Mucosa of rectum (tissue), 2 donors: ENCODE results near the gene MBD3L1.

ENCODE experiments used
- H3K27ac ChIP-seq, 2 donors: one replicate each; pipeline ENCODE4 v1.7.0; 2013; ENCODE audit warnings: inconsistent platforms in 2 of 2, low read depth in 2 of 2, low read length in 2 of 2
- H3K27me3 ChIP-seq, 2 donors: one replicate each; pipeline ENCODE4 v1.7.0; 2013; ENCODE audit warnings: low read length in 2 of 2; ENCODE audit not compliant: control insufficient read depth in 2 of 2, insufficient read depth in 2 of 2
- H3K36me3 ChIP-seq, 2 donors: one replicate each; pipeline ENCODE4 v1.7.0; 2013; ENCODE audit warnings: low read length in 2 of 2; ENCODE audit not compliant: control insufficient read depth in 2 of 2, insufficient read depth in 2 of 2
- H3K4me1 ChIP-seq, 2 donors: one replicate each; pipeline ENCODE4 v1.7.0; 2013; ENCODE audit warnings: low read length in 2 of 2, mild to moderate bottlenecking in 1 of 2; ENCODE audit not compliant: control insufficient read depth in 2 of 2, insufficient read depth in 2 of 2
- H3K4me3 ChIP-seq, 2 donors: one replicate each; pipeline ENCODE4 v1.7.0; 2013; ENCODE audit warnings: low read length in 2 of 2
- H3K9ac ChIP-seq, 2 donors: one replicate each; pipeline ENCODE4 v1.7.0; 2013; ENCODE audit warnings: low read length in 2 of 2, low read depth in 1 of 2, mild to moderate bottlenecking in 1 of 2
- H3K9me3 ChIP-seq, 2 donors: one replicate each; pipeline ENCODE4 v1.7.0; 2013; ENCODE audit warnings: low read length in 2 of 2; ENCODE audit not compliant: control insufficient read depth in 2 of 2
- donor health status: healthy.
- donor health status: Normal muscosa, but diverticular disease.

The MBD3L1 gene

DNA sequence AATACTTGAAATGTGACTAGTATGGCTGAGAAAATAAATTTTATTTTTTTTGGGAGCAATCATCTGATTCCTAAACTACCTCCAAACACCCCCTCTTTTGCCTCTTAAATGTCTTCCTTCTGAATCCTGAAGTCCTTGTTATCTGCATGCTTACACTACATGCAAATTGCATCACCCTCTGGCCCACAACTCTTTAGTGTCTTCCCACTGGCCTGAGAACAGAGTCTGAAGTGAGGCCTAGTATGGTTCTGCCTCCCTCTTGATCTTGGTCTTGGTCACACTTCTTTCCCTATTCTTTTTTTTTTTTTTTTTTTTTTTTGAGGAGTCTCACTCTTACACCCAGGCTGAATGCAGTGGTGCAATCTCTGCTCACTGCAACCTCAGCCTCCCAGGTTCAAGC is 4.9 kb upstream of the MBD3L1 start:
- H3K36me3 ChIP-seq = peaks cover 23 to 27% of the 10 kb centered on the region in 2 donors
- peaks cover 2 to 7% of the 10 kb centered on the region in 2 donors for H3K4me1 ChIP-seq
- H3K4me3 ChIP-seq = no peak overlapping the region
- H3K9ac ChIP-seq = no peak overlapping the region
- H3K27ac ChIP-seq = no peak overlapping the region
- no peaks in the 10 kb centered on the region for H3K9me3 ChIP-seq
- H3K27me3 ChIP-seq = no peaks in the 10 kb centered on the region

DNA sequence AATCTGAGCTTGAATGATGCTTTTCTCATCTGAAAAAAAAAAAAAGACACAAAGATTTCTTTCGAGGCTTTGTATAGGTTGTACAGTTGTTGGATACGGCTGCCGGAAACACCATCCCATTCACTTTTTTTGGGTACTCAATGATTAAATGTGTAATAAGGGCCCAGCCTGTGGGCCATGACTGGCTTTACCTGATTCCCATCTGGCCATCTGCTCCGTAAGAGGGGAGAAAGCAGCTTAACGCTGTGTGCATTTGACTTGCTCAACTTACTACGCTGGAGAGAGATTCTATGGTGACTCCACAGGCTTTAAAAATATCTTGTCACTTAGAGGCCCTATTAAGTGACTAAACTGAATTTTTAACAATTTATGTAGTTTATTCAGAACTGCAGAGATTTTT is 804 bp upstream of the MBD3L1 start:
- H3K9ac ChIP-seq = peak overlapping the region; percentile 85 to 97
- peaks cover 0 to 4% of the 10 kb centered on the region in 2 donors for H3K36me3 ChIP-seq
- H3K27ac ChIP-seq = peak overlapping the region in 1 of 2 donors; percentile 97
- no peaks in the 10 kb centered on the region for H3K9me3 ChIP-seq
- H3K4me1 ChIP-seq = peaks cover 2 to 7% of the 10 kb centered on the region in 2 donors
- no peaks in the 10 kb centered on the region for H3K27me3 ChIP-seq
- peak overlapping the region; percentile 87 to 92 for H3K4me3 ChIP-seq

DNA sequence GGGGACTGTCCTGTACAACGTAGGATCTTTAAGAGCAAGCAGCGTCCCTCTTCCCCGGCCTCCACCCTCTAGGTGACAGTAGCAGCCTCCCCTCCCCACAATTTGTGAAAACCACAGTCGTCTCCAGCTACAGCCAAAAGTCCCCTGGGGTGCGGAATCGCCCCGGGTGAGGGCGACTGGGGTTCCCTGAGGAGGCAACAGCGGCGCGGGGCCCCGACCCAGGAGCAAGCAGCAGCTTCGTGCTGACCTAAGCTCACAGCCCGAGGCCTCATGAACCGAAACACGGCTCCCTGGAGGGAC is 395 bp upstream of the MBD3L1 start:
- Histone ChIP-seq H3K9ac (peak overlapping the region; percentile 85 to 97), H3K4me3 (peak overlapping the region; percentile 87 to 92), H3K4me1 (peaks cover 2 to 7% of the 10 kb centered on the region in 2 donors), H3K9me3 (no peaks in the 10 kb centered on the region), H3K27me3 (no peaks in the 10 kb centered on the region), H3K27ac (peak overlapping the region; percentile 97 to 98), H3K36me3 (peaks cover 0 to 4% of the 10 kb centered on the region in 2 donors)

DNA sequence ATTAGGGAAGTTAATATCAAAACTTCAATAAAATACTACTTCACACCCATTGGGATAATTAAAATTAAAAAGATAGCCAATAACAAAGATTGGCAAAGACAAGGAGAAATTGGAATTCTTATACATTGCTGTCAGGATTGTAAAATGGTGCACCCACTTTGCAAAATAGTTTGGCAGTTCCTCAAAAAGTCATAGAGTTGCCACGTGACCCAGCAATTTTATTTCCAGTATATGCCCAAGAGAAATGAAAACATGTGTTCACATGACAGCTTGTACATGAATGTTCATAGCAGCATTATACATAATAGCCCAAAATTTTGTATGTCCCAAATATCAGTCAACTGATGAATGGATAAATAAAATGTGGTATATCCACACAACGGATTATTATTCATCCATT is 3.3 kb downstream of the MBD3L1 start:
- no peaks in the 10 kb centered on the region for H3K36me3 ChIP-seq
- no peak overlapping the region for H3K4me3 ChIP-seq
- H3K27me3 ChIP-seq = no peaks in the 10 kb centered on the region
- peaks cover 2 to 7% of the 10 kb centered on the region in 2 donors for H3K4me1 ChIP-seq
- no peak overlapping the region for H3K9ac ChIP-seq
- H3K27ac ChIP-seq = no peak overlapping the region
- H3K9me3 ChIP-seq = no peaks in the 10 kb centered on the region

DNA sequence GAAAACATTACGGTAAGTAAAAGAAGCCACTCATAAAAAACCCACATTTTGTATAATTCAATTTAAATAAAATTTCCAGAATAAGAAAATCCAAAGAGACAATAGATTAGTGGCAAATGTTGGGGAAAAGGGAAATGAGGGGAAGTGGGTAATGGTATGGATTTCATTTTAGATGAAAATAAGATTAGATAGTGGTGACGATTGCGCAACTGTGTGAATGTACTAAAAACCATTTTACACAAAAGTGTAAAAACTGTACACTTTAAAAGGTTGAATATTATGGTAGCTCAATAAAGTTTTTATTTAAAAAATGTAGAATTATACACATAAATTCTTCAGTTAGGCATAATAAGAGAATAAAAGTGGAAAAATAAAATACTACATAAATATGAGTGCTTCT is 3.7 kb downstream of the MBD3L1 start:
- no peak overlapping the region for H3K27ac ChIP-seq
- no peaks in the 10 kb centered on the region for H3K27me3 ChIP-seq
- no peaks in the 10 kb centered on the region for H3K9me3 ChIP-seq
- peaks cover 2 to 7% of the 10 kb centered on the region in 2 donors for H3K4me1 ChIP-seq
- no peak overlapping the region for H3K9ac ChIP-seq
- H3K4me3 ChIP-seq = no peak overlapping the region
- H3K36me3 ChIP-seq = no peaks in the 10 kb centered on the region

DNA sequence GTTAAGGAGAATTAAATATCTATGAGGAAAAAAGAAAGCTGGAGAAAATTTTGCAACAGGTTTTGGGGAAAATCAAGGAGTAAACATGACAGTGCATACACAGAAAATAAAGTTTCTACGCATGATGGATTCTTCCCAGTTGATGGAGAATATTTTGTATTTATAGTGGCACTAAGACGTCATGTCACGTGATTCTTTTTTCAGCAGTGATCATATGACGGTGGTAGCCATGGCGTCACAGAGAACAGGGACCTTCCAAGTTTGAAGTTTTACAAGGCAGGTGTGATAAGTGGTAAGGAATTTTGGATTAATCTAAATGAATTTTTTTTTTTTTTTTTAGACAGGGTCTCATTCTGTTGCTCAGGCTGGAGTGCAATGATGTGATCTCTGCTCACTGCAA is 8.5 kb downstream of the MBD3L1 start:
- Histone ChIP-seq H3K9me3 (no peaks in the 10 kb centered on the region), H3K27me3 (no peaks in the 10 kb centered on the region), H3K4me1 (no peaks in the 10 kb centered on the region), H3K27ac (no peak overlapping the region), H3K9ac (no peak overlapping the region), H3K36me3 (no peaks in the 10 kb centered on the region), H3K4me3 (no peak overlapping the region)

DNA sequence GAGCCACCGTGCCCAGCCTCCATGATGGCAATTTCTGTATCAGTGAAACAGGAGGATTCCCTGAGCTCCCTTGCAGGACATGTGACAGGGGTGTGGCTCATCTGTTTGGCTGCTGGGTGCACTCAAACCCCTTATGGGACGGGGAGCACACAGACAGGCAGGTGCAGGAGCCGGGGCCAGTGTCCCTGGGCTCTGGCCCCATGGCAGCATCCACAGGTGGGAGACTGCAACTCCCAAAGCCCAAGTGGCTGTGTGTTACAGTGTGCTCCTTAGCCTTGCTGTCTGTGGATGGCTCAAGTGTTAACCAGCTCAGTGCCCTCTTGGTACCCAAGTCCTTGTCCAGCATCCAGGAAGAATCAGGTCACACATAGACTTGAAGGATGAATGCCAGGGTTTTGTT is 14.6 kb downstream of the MBD3L1 start:
- Histone ChIP-seq H3K4me3 (no peak overlapping the region), H3K27ac (no peak overlapping the region), H3K9ac (no peak overlapping the region), H3K9me3 (no peaks in the 10 kb centered on the region), H3K4me1 (no peaks in the 10 kb centered on the region), H3K27me3 (no peaks in the 10 kb centered on the region), H3K36me3 (no peaks in the 10 kb centered on the region)

DNA sequence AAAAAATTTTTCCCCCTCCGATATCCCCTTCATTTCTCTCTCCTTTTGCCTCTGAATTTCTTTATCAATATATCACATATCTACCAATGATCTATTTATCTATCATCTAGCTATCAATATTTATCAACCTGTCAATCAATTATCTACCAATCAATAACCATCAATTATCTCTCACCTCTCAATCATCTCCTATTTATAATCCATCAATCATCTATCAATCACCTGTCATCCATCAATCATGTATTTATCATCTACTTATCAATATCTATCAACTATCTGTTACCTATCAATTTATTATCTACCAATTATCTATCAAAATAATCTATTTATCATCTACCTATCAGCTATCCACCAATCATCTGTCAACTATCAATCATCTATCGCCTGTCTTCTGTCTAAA is 17.1 kb downstream of the MBD3L1 start:
- Histone ChIP-seq H3K4me1 (no peaks in the 10 kb centered on the region), H3K27me3 (no peaks in the 10 kb centered on the region), H3K4me3 (no peak overlapping the region), H3K9me3 (no peaks in the 10 kb centered on the region), H3K36me3 (no peaks in the 10 kb centered on the region), H3K27ac (no peak overlapping the region), H3K9ac (no peak overlapping the region)

DNA sequence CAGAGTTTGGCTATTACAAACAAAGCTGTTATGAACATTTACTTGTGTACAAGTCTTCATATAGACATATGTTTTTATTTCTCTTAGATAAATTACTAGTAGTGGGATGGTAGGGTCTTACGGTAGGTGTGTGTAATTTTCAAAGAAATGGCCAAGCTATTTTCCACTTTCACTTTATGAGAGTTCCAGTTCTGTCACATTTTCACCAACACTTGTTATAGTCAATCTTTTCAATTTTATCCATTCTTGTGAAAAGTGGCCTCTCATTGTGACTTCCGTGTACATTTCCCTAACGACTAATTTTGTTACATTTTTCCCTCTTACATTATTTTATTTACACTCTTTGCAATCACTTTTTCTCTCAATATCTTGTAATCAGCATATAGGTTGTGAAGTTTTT is 18.3 kb downstream of the MBD3L1 start:
- H3K4me3 ChIP-seq = no peak overlapping the region
- H3K9ac ChIP-seq = no peak overlapping the region
- H3K36me3 ChIP-seq = no peaks in the 10 kb centered on the region
- no peaks in the 10 kb centered on the region for H3K4me1 ChIP-seq
- H3K27me3 ChIP-seq = no peaks in the 10 kb centered on the region
- no peak overlapping the region for H3K27ac ChIP-seq
- H3K9me3 ChIP-seq = no peaks in the 10 kb centered on the region

DNA sequence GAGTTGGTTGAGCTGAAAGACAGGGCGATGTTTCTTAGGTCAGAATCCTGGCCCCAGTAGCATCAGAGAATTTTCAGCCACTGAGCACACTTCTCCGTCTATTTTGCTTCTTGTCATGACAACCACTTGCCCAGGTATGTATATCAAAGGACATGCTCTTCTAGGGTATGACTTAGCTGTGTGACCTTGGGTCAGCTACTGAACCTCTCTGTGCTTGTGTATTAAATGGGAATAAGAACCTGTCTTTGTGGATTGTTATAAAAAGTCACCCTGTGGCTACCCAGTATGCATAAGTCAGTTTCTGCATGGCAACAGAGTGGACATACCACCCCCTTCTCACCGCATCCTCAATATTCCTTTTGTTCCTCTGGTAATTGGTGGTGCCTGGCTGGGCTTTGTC is 26.1 kb downstream of the MBD3L1 start:
- Histone ChIP-seq H3K4me3 (no peak overlapping the region), H3K9ac (no peak overlapping the region), H3K9me3 (no peaks in the 10 kb centered on the region), H3K27me3 (no peaks in the 10 kb centered on the region), H3K36me3 (no peaks in the 10 kb centered on the region), H3K4me1 (no peaks in the 10 kb centered on the region), H3K27ac (no peak overlapping the region)

DNA sequence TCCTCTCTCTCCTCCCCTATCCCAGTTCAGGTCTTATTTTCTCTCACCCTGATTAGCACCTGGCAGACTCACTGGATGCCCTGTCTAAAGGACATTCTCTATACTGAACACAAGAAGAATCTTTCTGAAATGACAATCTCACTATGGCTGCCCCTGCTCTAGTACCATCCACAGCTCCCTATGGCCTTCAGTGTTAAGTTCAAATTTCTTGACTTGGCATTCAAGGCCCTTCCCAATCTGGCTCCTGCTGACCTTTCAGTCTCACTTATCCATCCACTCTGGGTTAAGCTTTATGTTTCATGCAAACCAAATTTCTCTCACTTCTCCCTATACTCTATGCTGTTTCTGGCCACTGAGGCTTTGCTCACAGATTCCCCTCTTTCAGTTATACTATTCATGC is 34.2 kb downstream of the MBD3L1 start:
- no peak overlapping the region for H3K4me3 ChIP-seq
- no peak overlapping the region for H3K27ac ChIP-seq
- no peaks in the 10 kb centered on the region for H3K9me3 ChIP-seq
- no peak overlapping the region for H3K9ac ChIP-seq
- no peaks in the 10 kb centered on the region for H3K36me3 ChIP-seq
- no peaks in the 10 kb centered on the region for H3K27me3 ChIP-seq
- no peaks in the 10 kb centered on the region for H3K4me1 ChIP-seq
